GM23338 (cell line): Measurements from ENCODE around the gene USP1. TPM values are rescaled to one million over a fixed set of nuclear protein-coding genes. Genes with fewer than 3 reads are reported as not detected.

Experiments used
- ATAC-seq: fragments of 200-7000 bp; cut with Tn5 transposase; 3 replicates; pipeline ENCODE4 v1.9.1; 2020
- DNase-seq: peaks from one replicate; pipeline ENCODE4 v3.0.0-alpha.2; 2015; ENCODE audit warnings: low spot score
- H2AFZ ChIP-seq: fragments of 200-600 bp; sonication (generic); 2 replicates; pipeline ENCODE4 v1.8.0; 2016; ENCODE audit warnings: antibody characterized with exemption, mild to moderate bottlenecking, moderate library complexity
- H3F3A ChIP-seq: fragments of 200-600 bp; sonication (generic); replicated peaks from 2 replicates; pipeline ENCODE4 v1.8.0; 2017; ENCODE audit warnings: antibody characterized with exemption, mixed run types, low read depth
- H3K27ac ChIP-seq: fragments of 200-600 bp; sonication (generic); 2 replicates; pipeline ENCODE4 v1.6.1; 2016; ENCODE audit warnings: low read depth
- H3K27me3 ChIP-seq: fragments of 200-600 bp; sonication (generic); 2 replicates; pipeline ENCODE4 v1.8.0; 2016; ENCODE audit warnings: mild to moderate bottlenecking, mixed run types, moderate library complexity; ENCODE audit not compliant: insufficient read depth
- H3K36me3 ChIP-seq: fragments of 200-600 bp; sonication (generic); 2 replicates; pipeline ENCODE4 v1.8.0; 2016; ENCODE audit warnings: mild to moderate bottlenecking; ENCODE audit not compliant: insufficient read depth
- H3K4me1 ChIP-seq: fragments of 200-600 bp; sonication (generic); 2 replicates; pipeline ENCODE4 v1.8.0; 2016; ENCODE audit warnings: mild to moderate bottlenecking, moderate library complexity; ENCODE audit not compliant: insufficient read depth
- H3K4me2 ChIP-seq: fragments of 200-600 bp; sonication (generic); 2 replicates; pipeline ENCODE4 v1.7.1; 2017; ENCODE audit warnings: mixed run types
- H3K4me3 ChIP-seq: fragments of 200-600 bp; sonication (generic); 2 replicates; pipeline ENCODE4 v1.6.1; 2016; ENCODE audit warnings: mixed run types
- H3K79me2 ChIP-seq: fragments of 200-600 bp; sonication (generic); replicated peaks from 2 replicates; pipeline ENCODE4 v1.8.0; 2017; ENCODE audit warnings: mild to moderate bottlenecking; ENCODE audit not compliant: insufficient read depth
- H3K9me2 ChIP-seq: fragments of 200-600 bp; sonication (generic); 2 replicates; pipeline ENCODE4 v1.8.0; 2017; ENCODE audit not compliant: insufficient read depth
- H4K20me1 ChIP-seq: fragments of 200-600 bp; sonication (generic); replicated peaks from 2 replicates; pipeline ENCODE4 v1.8.0; 2017; ENCODE audit warnings: mild to moderate bottlenecking; ENCODE audit not compliant: insufficient read depth
- H3K27ac Mint-ChIP-seq: 2 replicates; pipeline ENCODE4 v1.8.0; 2020; ENCODE audit warnings: inconsistent platforms, mild to moderate bottlenecking, moderate library complexity, mixed read lengths
- H3K27me3 Mint-ChIP-seq: 3 replicates; pipeline ENCODE4 v1.8.0; 2022; ENCODE audit warnings: low read depth, mild to moderate bottlenecking, moderate library complexity, mixed read lengths, inconsistent platforms; ENCODE audit not compliant: insufficient read depth, poor library complexity
- H3K36me3 Mint-ChIP-seq: 3 replicates; pipeline ENCODE4 v1.8.0; 2021; ENCODE audit warnings: low read depth, mild to moderate bottlenecking, inconsistent platforms, moderate library complexity, mixed read lengths
- H3K4me1 Mint-ChIP-seq: 3 replicates; pipeline ENCODE4 v1.8.0; 2020; ENCODE audit warnings: mild to moderate bottlenecking, inconsistent platforms, mixed read lengths
- H3K4me3 Mint-ChIP-seq: 3 replicates; pipeline ENCODE4 v1.8.0; 2021; ENCODE audit warnings: moderate library complexity, mild to moderate bottlenecking, inconsistent platforms, mixed read lengths
- H3K9me3 Mint-ChIP-seq: 3 replicates; pipeline ENCODE4 v1.8.0; 2020; ENCODE audit warnings: moderate library complexity, mild to moderate bottlenecking, inconsistent platforms, mixed read lengths
- CREB1 ChIP-seq: fragments of 250-450 bp; sonication (Bioruptor Pico); IDR thresholded peaks from 2 replicates; pipeline ENCODE4 v1.5.0; 2020; ENCODE audit warnings: low read depth, mild to moderate bottlenecking, moderate library complexity
- CTCF ChIP-seq, 2 experiments: fragments of 200-600 bp in 1 of 2; sonication (generic) in 1 of 2; conservative IDR thresholded peaks; 2 replicates each; pipeline versions ENCODE4 v1.5.1 to v1.6.1; 2016 to 2017; ENCODE audit warnings: antibody characterized with exemption in 2 of 2, low read depth in 2 of 2, mild to moderate bottlenecking in 2 of 2, moderate library complexity in 1 of 2
- ETS1 ChIP-seq: IDR thresholded peaks from 2 replicates; pipeline ENCODE4 v1.6.1; 2016; ENCODE audit warnings: antibody characterized with exemption
- EZH2 ChIP-seq: fragments of 200-600 bp; sonication (generic); IDR thresholded peaks from one replicate; pipeline ENCODE4 v1.8.0; 2017; ENCODE audit warnings: antibody characterized with exemption, mild to moderate bottlenecking, low read depth; ENCODE audit not compliant: unreplicated experiment
- EZH2phosphoT487 ChIP-seq: fragments of 200-600 bp; sonication (generic); IDR thresholded peaks from one replicate; pipeline ENCODE4 v1.8.1; 2018; ENCODE audit warnings: antibody characterized with exemption; ENCODE audit not compliant: unreplicated experiment
- JUNB ChIP-seq: IDR thresholded peaks from one replicate; pipeline ENCODE4 v1.6.1; 2016; ENCODE audit warnings: antibody characterized with exemption; ENCODE audit not compliant: unreplicated experiment
- NANOG ChIP-seq: IDR thresholded peaks from 2 replicates; pipeline ENCODE4 v1.6.1; 2016; ENCODE audit warnings: antibody characterized with exemption, borderline replicate concordance
- POLR2AphosphoS5 ChIP-seq: IDR thresholded peaks from 2 replicates; pipeline ENCODE4 v1.6.1; 2016; ENCODE audit warnings: antibody characterized with exemption, low read depth
- REST ChIP-seq: IDR thresholded peaks from one replicate; pipeline ENCODE4 v1.6.1; 2018; ENCODE audit warnings: antibody characterized with exemption; ENCODE audit not compliant: unreplicated experiment
- STAT1 ChIP-seq: IDR thresholded peaks from one replicate; pipeline ENCODE4 v1.6.1; 2016; ENCODE audit warnings: antibody characterized with exemption; ENCODE audit not compliant: unreplicated experiment
- ZNF114 ChIP-seq: fragments of 250-450 bp; sonication (Bioruptor Pico); IDR thresholded peaks from 2 replicates; pipeline ENCODE4 v1.5.0; 2020; ENCODE audit warnings: mild to moderate bottlenecking, moderate library complexity
- ZNF331 ChIP-seq: fragments of 250-450 bp; sonication (Bioruptor Pico); IDR thresholded peaks from 2 replicates; pipeline ENCODE4 v1.5.0; 2020; ENCODE audit warnings: low read depth, mild to moderate bottlenecking, moderate library complexity
- ZNF462 ChIP-seq: fragments of 250-450 bp; sonication (Bioruptor Pico); IDR thresholded peaks from 2 replicates; pipeline ENCODE4 v1.5.0; 2020; ENCODE audit warnings: mild to moderate bottlenecking, moderate library complexity
- polyA plus RNA-seq: library from polyadenylated mRNA; unstranded; fragments of >200 nt; fragmentation: Nextera tagmentation; extraction: Ambion mirVana; gene quantifications from 2 replicates; pipeline ENCODE4 v1.2.1, GENCODE V29; 2016
- total RNA-seq: library from RNA; depleted of rRNA; stranded (reverse); fragments of >200 nt; shearing (Covaris generic); gene quantifications from 2 replicates; pipeline ENCODE4 v1.2.3, GENCODE V29; 2014

The USP1 gene
- total and polyA plus RNA-seq, 2 experiments from 2014 or later, result 45.6 to 74.6 TPM

- Mint-ChIP-seq H3K4me3 (peak overlapping the region; percentile 89), H3K27me3 (peaks cover 17% of the 10 kb centered on the region), H3K4me1 (peaks cover 17% of the 10 kb centered on the region), H3K27ac (no peak overlapping the region; the same call in 1 of the 2 replicates), H3K36me3 (peaks cover 22% of the 10 kb centered on the region; the same call in 2 of the 3 replicates), H3K9me3 (no peaks in the 10 kb centered on the region)
- H3K79me2 ChIP-seq, result peaks cover 52% of the 10 kb centered on the region
- peak overlapping the region; percentile 93 for H3K4me2 ChIP-seq
- no peaks in the 10 kb centered on the region for H3K9me2 ChIP-seq
- H2AFZ ChIP-seq, result no peak overlapping the region; the same call in 1 of the 2 replicates
- peak; percentile 8 for ATAC-seq
- peak overlapping the region; percentile 99 for H3K27ac ChIP-seq
- no peaks in the 10 kb centered on the region; the same call in 1 of the 2 replicates for H3K36me3 ChIP-seq
- peak; percentile 51 for DNase-seq
- H3K4me3 ChIP-seq, result peak overlapping the region; percentile 87
- H4K20me1 ChIP-seq, result peaks cover 28% of the 10 kb centered on the region
- no peaks in the 10 kb centered on the region for H3K27me3 ChIP-seq
- peaks cover 16% of the 10 kb centered on the region for H3K4me1 ChIP-seq
- no peak for TF ChIP-seq ZNF462 (CRISPR knock-in tag)
- no peak for TF ChIP-seq ZNF114 (CRISPR knock-in tag)
- no peak for TF ChIP-seq ETS1
- TF ChIP-seq NANOG, result no peak
- TF ChIP-seq REST, result no peak
- no peak for TF ChIP-seq POLR2AphosphoS5
- TF ChIP-seq CREB1, result no peak
- no peak for TF ChIP-seq CTCF (conservative IDR thresholded peaks at IDR 0.05; ENCODE audit: low read depth in 2 of 2)
- TF ChIP-seq EZH2, result no peak
- no peak for TF ChIP-seq STAT1
- TF ChIP-seq EZH2phosphoT487, result no peak
- TF ChIP-seq JUNB, result no peak
- no peak for TF ChIP-seq ZNF331
- H3F3A ChIP-seq, result peaks cover 6% of the 10 kb centered on the region; the same call in 1 of the 2 replicates
Measured at GRCh38 chr1:62437273-62437940, 558 bp downstream of the USP1 start.
